ENCODE data around the gene ATP1A3. TPM values are rescaled to one million over a fixed set of nuclear protein-coding genes. Genes with fewer than 3 reads are reported as not detected.
"Not testable (repeated sequence)": the region's sequence is repeated elsewhere in the genome, so short reads cannot be mapped to it uniquely, and the experiment has no call there.

Gene ATP1A3
- total RNA-seq, 2 donors from 2014 or later: 0.19 TPM; not detected in 1

DNA sequence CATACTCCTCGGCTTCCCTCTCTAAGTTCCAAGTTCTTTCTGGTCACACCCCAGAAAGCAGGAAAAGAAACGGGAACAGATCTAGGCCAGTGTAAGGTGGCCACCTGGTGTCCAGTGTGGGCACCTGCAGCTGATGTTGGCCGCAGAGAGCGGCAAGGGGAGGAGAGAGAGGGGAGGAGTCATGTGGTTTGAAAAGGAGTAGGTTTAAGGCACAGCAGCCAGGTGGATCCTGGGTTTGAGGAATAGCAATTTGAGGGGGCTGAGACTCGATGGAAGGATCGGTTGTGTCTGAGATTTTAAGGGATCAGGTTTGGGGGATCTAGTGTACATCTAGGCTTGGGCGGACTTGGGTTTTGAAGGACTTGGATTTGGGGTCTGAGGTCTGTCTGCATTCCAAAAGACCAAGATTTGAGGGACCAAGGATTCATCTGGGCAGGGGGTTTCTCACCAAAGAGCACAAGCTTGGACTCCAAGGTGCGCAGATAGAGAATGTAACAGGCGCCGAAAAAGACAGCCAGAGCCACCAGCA lies 36.1 kb downstream of the ATP1A3 start:
- DNase-seq (ENCODE audit: low spot score): peak; percentile 90

GRCh38 chr19:41957161-41957837 lies 36.7 kb downstream of the ATP1A3 start:
- intact Hi-C loops (cut with DNase I): no loop called here
- no peak for DNase-seq (ENCODE audit: low spot score)

More for the DNA sequence above, 36.1 kb downstream of the ATP1A3 start:
- intact Hi-C loops (cut with DNase I): no loop called here

GRCh38 chr19:41956621-41957020 lies 37.4 kb downstream of the ATP1A3 start:
- intact Hi-C loops (cut with DNase I): no loop called here

DNA sequence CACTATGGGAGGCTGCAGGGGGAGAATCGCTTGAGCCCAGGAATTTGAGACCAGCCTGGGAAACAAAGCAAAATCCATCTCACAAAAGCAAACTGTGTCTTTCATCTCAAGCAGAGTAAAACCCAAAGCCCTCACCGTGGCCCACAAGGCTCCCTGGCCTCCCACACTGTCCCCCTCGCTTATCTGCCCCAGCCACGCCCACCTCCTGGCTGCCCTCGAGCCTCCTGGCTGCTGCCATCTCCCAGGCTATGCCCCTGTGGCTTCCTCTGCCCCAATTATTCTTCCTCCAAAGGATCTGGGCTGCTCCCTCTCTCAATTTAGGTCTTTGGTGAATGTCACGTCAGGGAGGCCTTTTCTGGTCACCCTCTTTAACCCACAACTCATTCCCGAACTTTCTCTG lies 38.5 kb downstream of the ATP1A3 start:
- intact Hi-C loops (cut with DNase I): no loop called here
- no peak for DNase-seq (ENCODE audit: low spot score)

More at GRCh38 chr19:41956621-41957020, 37.4 kb downstream of the ATP1A3 start:
- no peak for DNase-seq (ENCODE audit: low spot score)

- intact Hi-C loops (cut with DNase I): no loop called here
- peak; percentile 91 for DNase-seq (ENCODE audit: low spot score)
Observed at GRCh38 chr19:41951686-41952172, 42.3 kb downstream of the ATP1A3 start.

DNA sequence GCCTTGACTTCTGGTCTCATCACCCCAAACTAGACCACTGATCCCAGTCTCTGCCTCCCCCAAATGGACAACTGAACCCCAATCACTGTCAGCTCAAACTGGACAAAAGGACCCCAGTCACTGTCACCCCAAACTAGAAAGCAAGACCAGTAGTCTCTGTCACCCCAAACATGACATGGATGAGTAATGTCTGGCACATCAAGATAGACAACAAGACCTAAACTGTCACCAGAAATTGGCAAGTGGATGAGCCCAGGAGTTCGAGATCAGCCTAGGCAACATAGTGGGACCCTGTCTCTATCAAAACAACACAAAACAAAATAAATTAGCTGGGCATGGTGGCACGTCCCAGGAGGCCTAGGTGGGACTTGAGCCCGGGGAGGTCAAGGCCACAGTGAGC lies 46.9 kb downstream of the ATP1A3 start:
- intact Hi-C loops (cut with DNase I): no loop called here

DNA sequence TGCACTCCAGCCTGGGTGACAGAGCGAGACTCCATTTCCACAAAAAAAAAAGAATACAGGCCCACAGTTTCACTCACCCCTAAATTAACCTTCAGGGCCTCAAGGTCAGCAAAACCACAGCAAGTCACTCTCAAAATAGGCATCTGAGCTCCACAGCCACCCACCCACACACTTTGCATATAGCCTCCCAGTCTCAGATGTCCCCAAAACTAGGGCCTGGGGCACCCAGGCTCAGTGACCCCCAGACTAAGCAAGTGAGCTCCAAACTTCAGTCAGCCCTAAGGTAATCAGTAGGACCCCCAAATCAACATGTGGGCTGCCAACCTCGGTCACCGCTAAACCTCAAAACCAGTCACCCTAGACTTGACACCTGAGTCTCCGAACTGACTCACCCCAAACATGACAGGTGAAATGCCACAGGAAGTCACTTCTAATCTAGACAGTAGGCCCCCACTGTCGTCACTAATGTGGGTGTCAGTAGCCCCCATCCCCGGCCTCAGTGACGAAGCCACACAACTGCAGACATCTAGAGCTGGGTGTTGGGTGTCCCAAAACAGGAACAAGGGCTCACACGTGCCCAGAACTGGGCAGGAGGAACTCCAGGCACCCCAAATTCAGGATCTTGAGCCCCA lies 48.8 kb downstream of the ATP1A3 start:
- intact Hi-C loops (cut with DNase I): no loop called here
- DNase-seq (ENCODE audit: low spot score): no peak

More for the DNA sequence above, 46.9 kb downstream of the ATP1A3 start:
- DNase-seq (ENCODE audit: low spot score): no peak

GRCh38 chr19:41944336-41944735 lies 49.7 kb downstream of the ATP1A3 start:
- intact Hi-C loops (cut with DNase I): no loop called here
- no peak for DNase-seq (ENCODE audit: low spot score)

GRCh38 chr19:41941410-41942202 lies 52.4 kb downstream of the ATP1A3 start:
- intact Hi-C loops (cut with DNase I): no loop called here
- DNase-seq (ENCODE audit: low spot score): no peak

DNA sequence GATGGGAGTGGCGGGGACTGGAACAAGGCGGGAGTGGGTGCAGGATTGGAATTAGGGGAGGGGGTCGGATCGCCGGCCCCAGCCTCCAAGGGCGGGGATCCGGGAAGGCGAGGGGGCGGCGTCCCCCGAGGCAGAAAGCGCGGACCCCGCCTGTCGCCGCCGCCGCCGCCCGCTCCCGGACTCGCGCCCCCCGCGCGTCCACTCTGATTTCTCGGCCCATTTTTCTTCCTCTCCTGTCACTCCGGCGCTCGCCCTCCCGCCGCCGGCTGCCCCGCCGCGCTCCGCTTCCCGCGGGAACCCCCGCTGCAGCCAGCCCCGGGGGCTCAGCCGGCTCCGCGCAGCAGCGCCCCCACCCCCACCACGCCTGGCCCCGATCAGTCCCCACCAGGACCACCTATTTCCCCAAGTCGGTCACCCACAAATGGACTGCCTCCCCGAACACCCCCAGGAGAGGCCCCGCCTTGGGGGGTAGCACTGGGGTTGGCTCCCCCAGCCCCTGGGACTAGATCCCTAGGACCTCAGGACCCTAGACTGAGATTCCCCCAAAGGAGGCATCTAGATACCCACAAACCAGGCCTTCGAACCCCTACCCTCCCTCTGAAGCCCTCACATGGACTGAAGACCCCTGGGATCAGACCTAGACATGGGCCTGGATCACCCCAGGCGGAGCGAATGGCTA lies 53.2 kb downstream of the ATP1A3 start:
- intact Hi-C loops (cut with DNase I): no loop called here

GRCh38 chr19:41939861-41940730 lies 53.9 kb downstream of the ATP1A3 start:
- intact Hi-C loops (cut with DNase I): no loop called here
- DNase-seq (ENCODE audit: low spot score): no peak

More for the DNA sequence above, 53.2 kb downstream of the ATP1A3 start:
- no peak for DNase-seq (ENCODE audit: low spot score)

DNA sequence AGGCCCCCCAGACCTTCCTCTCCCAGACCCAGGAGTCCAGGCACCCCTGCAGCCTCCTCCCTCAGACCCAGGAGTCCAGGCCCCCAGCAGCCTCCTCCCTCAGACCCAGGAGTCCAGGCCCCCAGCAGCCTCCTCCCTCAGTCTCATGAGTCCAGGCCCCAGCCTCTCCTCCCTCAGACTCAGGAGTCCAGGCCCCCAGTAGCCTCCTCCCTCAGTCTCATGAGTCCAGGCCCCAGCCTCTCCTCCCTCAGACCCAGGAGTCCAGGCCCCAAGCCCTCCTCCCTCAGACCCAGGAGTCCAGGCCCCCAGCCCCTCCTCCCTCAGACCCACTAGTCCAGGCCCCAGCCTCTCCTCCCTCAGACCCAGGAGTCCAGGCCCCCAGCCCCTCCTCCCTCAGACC lies 54.8 kb downstream of the ATP1A3 start:
- intact Hi-C loops (cut with DNase I); DNase-seq (ENCODE audit: low spot score): not testable (repeated sequence)

DNA sequence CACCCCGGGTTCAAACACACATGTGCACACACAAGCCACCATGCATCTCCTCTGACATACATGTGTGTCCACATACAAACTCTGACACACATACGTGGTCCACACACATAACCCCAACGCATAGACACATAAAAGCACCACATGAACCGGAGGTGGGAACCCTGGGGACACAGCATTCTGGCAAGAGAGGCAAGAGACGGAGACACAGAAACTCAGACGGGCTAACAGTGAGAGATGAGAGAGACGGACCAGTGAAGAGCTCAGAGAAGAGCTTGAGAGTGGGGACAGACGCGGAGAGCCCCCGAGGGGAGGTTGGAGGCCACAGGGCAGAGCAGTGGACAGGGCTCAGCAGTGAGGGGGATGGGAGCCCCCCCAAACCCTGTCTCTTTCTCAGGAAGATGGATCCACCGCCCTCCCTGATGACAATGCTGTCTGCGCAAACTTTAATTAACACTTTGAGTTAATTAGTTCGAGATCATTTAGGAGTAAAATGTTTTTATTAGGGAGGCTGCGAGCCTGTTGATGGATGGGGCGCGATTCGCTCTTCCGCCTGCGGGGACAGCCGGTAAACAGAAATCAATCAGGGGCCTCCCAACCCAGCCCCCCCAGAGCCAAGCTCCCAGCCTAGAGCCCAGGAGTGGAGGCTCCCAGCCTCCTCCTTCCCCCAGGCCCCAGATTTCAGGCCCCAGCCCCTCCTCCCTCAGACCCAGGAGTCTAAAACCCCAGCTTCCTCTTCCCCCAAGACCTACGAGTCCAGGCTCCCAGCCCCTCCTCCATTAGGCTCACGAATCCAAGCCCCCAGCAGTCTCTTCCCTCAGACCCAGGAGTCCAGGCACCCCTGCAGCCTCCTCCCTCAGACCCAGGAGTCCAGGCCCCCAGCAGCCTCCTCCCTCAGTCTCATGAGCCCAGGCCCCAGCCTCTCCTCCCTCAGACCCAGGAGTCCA lies 56.2 kb downstream of the ATP1A3 start:
- DNase-seq (ENCODE audit: low spot score): no peak
- intact Hi-C loops (cut with DNase I): no loop called here

- intact Hi-C loops (cut with DNase I): no loop called here
- DNase-seq (ENCODE audit: low spot score): no peak
Observed at GRCh38 chr19:41936961-41937360, 57.1 kb downstream of the ATP1A3 start.

GRCh38 chr19:41936416-41936850 lies 57.6 kb downstream of the ATP1A3 start:
- intact Hi-C loops (cut with DNase I): no loop called here
- DNase-seq (ENCODE audit: low spot score): no peak

DNA sequence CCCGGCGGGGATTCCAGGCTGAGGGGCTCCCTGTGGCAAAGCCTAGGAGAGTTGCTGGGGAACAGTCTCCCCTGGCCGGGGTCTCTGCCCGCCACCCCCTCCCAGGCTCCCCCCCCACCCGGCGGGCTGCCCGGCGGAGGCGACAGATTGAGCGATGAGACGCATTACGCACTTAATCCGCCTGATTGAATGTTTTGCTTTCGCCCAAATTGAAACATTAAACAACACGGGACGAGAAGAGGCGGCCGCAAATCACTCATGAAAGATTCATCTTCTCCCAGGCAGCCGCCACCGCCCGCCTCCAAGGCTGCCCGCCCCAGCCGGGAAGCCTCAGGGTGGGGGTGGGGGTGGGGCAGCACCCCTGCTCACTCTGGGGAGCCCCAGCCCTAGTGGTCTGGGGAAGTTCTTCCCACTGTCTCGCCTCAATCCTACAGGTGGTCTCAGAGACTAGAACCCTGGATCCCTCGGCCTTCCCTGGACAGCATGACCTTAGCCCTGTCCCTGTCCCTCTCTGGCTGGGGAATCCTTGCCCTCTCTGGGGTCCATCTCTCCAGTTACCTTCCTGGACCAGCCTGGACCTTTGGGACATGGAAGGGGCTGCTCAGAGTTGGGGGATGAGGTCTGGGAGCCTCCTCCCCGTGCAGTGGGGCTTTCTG lies 58.1 kb downstream of the ATP1A3 start:
- intact Hi-C loops (cut with DNase I): no loop called here
- no peak for DNase-seq (ENCODE audit: low spot score)
